GM12874 (cell line): ENCODE results near the gene POLR1E.

Source experiments
- CTCF ChIP-seq: IDR thresholded peaks from 2 replicates; pipeline ENCODE4 v1.5.1; 2011; ENCODE audit warnings: low read depth, mild to moderate bottlenecking, control low read depth, low read length, moderate library complexity; ENCODE audit not compliant: insufficient read depth

Gene POLR1E

GRCh38 chr9:37485389-37486255 is at the start of gene POLR1E:
TSS of gene POLR1E (plus strand) at chr9:37485948. CDS start at chr9:37486048, 100 bp downstream.
- TF ChIP-seq CTCF: no peak

- no peak for TF ChIP-seq CTCF
Measured at GRCh38 chr9:37436540-37436939, 49.2 kb upstream of the POLR1E start.

- TF ChIP-seq CTCF: no peak
Measured at GRCh38 chr9:37437010-37437409, 48.7 kb upstream of the POLR1E start.

- no peak for TF ChIP-seq CTCF
Measured at GRCh38 chr9:37437621-37438020, 48.1 kb upstream of the POLR1E start.

GRCh38 chr9:37438359-37438758 is 47.4 kb upstream of the POLR1E start:
- TF ChIP-seq CTCF: no peak

- TF ChIP-seq CTCF: no peak
Measured at GRCh38 chr9:37441776-37442370, 43.9 kb upstream of the POLR1E start.

- TF ChIP-seq CTCF: no peak
Measured at GRCh38 chr9:37442556-37442955, 43.2 kb upstream of the POLR1E start.
